GM12864 (cell line): Measurements from ENCODE around the gene ADAMTS15.

Source experiments
- DNase-seq: peaks from one replicate; pipeline ENCODE4 v3.0.0-alpha.2; 2011; ENCODE audit warnings: low read depth
- H3K4me3 ChIP-seq: 2 replicates; pipeline ENCODE4 v1.5.1; 2011; ENCODE audit warnings: mild to moderate bottlenecking, low read depth, low read length, control low read depth
- CTCF ChIP-seq: IDR thresholded peaks from 2 replicates; pipeline ENCODE4 v1.5.1; 2011; ENCODE audit warnings: low read depth, mild to moderate bottlenecking, moderate library complexity, low read length, control low read depth, inconsistent platforms; ENCODE audit errors: missing control alignments

Gene ADAMTS15

GRCh38 chr11:130469181-130469580, 20.7 kb downstream of the ADAMTS15 start:
- no peak for DNase-seq
- no peak for TF ChIP-seq CTCF
- no peak overlapping the region for H3K4me3 ChIP-seq

- no peak for TF ChIP-seq CTCF
- H3K4me3 ChIP-seq, result no peak overlapping the region
- no peak for DNase-seq
Measured at GRCh38 chr11:130470832-130471706, 22.6 kb downstream of the ADAMTS15 start.

- H3K4me3 ChIP-seq, result no peak overlapping the region
- DNase-seq, result no peak
- no peak for TF ChIP-seq CTCF
Measured at GRCh38 chr11:130471731-130472433, 23.4 kb downstream of the ADAMTS15 start.

DNA sequence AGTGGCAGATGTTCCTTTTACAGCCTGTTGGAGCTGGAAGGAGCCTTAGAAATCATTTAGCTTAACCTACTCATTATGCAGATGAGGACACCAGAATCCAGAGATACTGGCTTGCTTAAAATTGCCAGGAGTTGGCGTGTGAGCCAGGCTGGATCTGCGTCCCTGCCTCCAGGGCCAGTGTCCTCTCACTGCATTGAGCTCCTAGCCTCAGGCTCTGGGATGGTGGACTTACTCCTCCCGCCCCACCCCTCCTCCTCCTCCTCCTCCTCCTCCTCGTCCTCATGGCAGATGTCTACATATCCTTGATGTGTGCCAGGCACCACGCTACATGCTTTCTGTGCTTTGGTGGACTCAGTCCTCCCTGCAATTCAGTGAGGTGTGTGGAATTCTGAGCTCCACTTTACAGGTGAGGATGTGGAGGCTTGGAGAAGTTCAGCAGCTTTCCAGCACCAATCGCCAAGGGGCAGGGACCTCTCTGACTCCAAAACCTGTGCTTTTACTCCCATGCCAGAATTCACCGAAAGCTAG, 24.1 kb downstream of the ADAMTS15 start:
- DNase-seq, result no peak
- H3K4me3 ChIP-seq, result no peak overlapping the region
- TF ChIP-seq CTCF, result no peak

DNA sequence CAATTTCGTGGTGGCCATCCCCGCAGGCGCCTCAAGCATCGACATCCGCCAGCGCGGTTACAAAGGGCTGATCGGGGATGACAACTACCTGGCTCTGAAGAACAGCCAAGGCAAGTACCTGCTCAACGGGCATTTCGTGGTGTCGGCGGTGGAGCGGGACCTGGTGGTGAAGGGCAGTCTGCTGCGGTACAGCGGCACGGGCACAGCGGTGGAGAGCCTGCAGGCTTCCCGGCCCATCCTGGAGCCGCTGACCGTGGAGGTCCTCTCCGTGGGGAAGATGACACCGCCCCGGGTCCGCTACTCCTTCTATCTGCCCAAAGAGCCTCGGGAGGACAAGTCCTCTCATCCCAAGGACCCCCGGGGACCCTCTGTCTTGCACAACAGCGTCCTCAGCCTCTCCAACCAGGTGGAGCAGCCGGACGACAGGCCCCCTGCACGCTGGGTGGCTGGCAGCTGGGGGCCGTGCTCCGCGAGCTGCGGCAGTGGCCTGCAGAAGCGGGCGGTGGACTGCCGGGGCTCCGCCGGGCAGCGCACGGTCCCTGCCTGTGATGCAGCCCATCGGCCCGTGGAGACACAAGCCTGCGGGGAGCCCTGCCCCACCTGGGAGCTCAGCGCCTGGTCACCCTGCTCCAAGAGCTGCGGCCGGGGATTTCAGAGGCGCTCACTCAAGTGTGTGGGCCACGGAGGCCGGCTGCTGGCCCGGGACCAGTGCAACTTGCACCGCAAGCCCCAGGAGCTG, 24.8 kb downstream of the ADAMTS15 start:
- no peak for DNase-seq
- H3K4me3 ChIP-seq, result no peak overlapping the region
- no peak for TF ChIP-seq CTCF

DNA sequence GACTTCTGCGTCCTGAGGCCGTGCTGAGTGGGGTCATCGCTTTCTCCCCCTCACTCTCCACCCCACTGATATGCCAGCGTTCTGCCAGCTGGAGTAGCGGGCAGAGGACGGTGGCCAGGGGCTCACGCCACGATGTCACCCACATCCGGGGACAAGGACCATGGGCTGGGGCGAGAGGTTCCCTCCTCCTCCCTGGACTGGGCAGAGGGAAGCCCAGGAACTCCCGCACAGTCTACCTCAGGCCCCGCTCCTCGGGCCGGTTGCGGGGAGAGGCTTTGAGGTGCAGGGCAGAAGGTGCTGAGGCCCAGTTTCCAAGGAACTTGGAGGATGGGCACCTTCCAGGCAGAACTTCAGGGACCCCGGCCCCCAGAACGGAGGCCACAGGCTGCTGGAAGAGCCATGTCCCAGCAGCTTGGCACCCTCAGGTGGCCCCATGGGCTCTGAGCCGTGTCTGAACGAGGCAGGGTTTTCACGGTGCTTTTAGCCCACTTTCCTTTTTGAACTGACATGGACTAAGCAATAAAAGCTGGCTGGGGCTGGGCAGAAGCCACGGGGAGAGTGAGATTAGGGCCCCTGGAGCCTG, 25.4 kb downstream of the ADAMTS15 start:
- H3K4me3 ChIP-seq, result no peak overlapping the region
- TF ChIP-seq CTCF, result no peak
- DNase-seq, result no peak
